ENCODE results near the gene OR51E2. TPM values are rescaled to one million over a fixed set of nuclear protein-coding genes. Genes with fewer than 3 reads are reported as not detected.

The OR51E2 gene
- total RNA-seq, 1 experiment from 2014 or later, result not detected

GRCh38 chr11:4671741-4672140 lies 25.9 kb downstream of the OR51E2 start:
- H3K4me1 Mint-ChIP-seq, result peaks cover 3% of the 10 kb centered on the region in 2 experiments; a peak in 3 of 4 replicates
- H3K23me2 ChIP-seq (ENCODE audit: insufficient read length, low read depth, low read length, poor library complexity, severe bottlenecking), result no peaks in the 10 kb centered on the region

More at GRCh38 chr11:4671741-4672140, 25.9 kb downstream of the OR51E2 start:
- H2BK5ac ChIP-seq (ENCODE audit: insufficient read length, low read length), result no peak overlapping the region
- WGBS (ENCODE audit: extremely low coverage, insufficient read length, low lambda C conversion rate), result no CpG with 5 or more reads among the region's 2 CpGs
- no peak overlapping the region for H4K8ac ChIP-seq (replicated peaks; ENCODE audit: insufficient read length, low read depth, low read length)
- no peak overlapping the region for H3K56ac ChIP-seq (ENCODE audit: insufficient read length, low read depth, low read length)
- Mint-ChIP-seq H3K27ac (no peak overlapping the region), H3K9me3 (no peaks in the 10 kb centered on the region), H3K36me3 (ENCODE audit: insufficient read depth in 1 of 3, low read depth in 3 of 3) (no peaks in the 10 kb centered on the region), H3K27me3 (ENCODE audit: low read depth) (no peaks in the 10 kb centered on the region), H3K4me3 (no peak overlapping the region)
- TF ChIP-seq, protein P1, sequence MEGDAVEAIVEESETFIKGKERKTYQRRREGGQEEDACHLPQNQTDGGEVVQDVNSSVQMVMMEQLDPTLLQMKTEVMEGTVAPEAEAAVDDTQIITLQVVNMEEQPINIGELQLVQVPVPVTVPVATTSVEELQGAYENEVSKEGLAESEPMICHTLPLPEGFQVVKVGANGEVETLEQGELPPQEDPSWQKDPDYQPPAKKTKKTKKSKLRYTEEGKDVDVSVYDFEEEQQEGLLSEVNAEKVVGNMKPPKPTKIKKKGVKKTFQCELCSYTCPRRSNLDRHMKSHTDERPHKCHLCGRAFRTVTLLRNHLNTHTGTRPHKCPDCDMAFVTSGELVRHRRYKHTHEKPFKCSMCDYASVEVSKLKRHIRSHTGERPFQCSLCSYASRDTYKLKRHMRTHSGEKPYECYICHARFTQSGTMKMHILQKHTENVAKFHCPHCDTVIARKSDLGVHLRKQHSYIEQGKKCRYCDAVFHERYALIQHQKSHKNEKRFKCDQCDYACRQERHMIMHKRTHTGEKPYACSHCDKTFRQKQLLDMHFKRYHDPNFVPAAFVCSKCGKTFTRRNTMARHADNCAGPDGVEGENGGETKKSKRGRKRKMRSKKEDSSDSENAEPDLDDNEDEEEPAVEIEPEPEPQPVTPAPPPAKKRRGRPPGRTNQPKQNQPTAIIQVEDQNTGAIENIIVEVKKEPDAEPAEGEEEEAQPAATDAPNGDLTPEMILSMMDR (conservative IDR thresholded peaks at IDR 0.05), result no peak
- H2BK120ac ChIP-seq (ENCODE audit: low read depth, low read length, poor library complexity, severe bottlenecking), result no peak overlapping the region
- no peaks in the 10 kb centered on the region for H3K9me3 ChIP-seq (ENCODE audit: control insufficient read depth, low read depth, low read length)
- H2BK15ac ChIP-seq (ENCODE audit: low read depth, low read length), result no peak overlapping the region
- H3K79me1 ChIP-seq (ENCODE audit: insufficient read depth, low read depth, low read length, poor library complexity, severe bottlenecking), result no peaks in the 10 kb centered on the region
- DNase-seq, result no peak
- H3K4me1 ChIP-seq (ENCODE audit: insufficient read depth, low read length), result peaks cover 2% of the 10 kb centered on the region; the same call in 1 of the 2 replicates
- H4K5ac ChIP-seq (ENCODE audit: insufficient read length, low read depth, low read length), result no peak overlapping the region
- no peak overlapping the region for H3K14ac ChIP-seq (ENCODE audit: insufficient read depth, low read length)
- no peak overlapping the region for H3T11ph ChIP-seq (ENCODE audit: low read length)
- no peak overlapping the region for H2BK20ac ChIP-seq (ENCODE audit: low read depth, low read length, poor library complexity, severe bottlenecking)
- H3K4me2 ChIP-seq (ENCODE audit: insufficient read depth, insufficient read length, low read length), result no peak overlapping the region
- no peak overlapping the region for H3K18ac ChIP-seq (ENCODE audit: insufficient read length, low read depth, low read length)
- no peak overlapping the region for H4K91ac ChIP-seq (ENCODE audit: insufficient read length, low read depth, low read length)
- H3K9ac ChIP-seq (ENCODE audit: extremely low read depth, insufficient read length, low read length), result no peak overlapping the region
- no peak overlapping the region for H2AFZ ChIP-seq (ENCODE audit: low read length)
- H3K27me3 ChIP-seq (ENCODE audit: insufficient read depth, low read length), result no peaks in the 10 kb centered on the region; the same call in 1 of the 2 replicates
- no peak overlapping the region for H3K4ac ChIP-seq (ENCODE audit: low read depth, low read length)
- no peak overlapping the region for H2AK5ac ChIP-seq (ENCODE audit: insufficient read length, low read length)
- no peak overlapping the region for H2BK12ac ChIP-seq (ENCODE audit: insufficient read length, low read depth, low read length)
- H3K23ac ChIP-seq (ENCODE audit: insufficient read length, low read depth, low read length), result no peak overlapping the region
- no peaks in the 10 kb centered on the region for H3K79me2 ChIP-seq (ENCODE audit: insufficient read depth, low read length)
- no peaks in the 10 kb centered on the region for H4K20me1 ChIP-seq (ENCODE audit: control insufficient read depth, insufficient read depth, insufficient read length)
- H3K27ac ChIP-seq (ENCODE audit: insufficient read length, low read depth, low read length), result no peak overlapping the region
